ENCODE results near the gene WDFY1.

WDFY1 gene

DNA sequence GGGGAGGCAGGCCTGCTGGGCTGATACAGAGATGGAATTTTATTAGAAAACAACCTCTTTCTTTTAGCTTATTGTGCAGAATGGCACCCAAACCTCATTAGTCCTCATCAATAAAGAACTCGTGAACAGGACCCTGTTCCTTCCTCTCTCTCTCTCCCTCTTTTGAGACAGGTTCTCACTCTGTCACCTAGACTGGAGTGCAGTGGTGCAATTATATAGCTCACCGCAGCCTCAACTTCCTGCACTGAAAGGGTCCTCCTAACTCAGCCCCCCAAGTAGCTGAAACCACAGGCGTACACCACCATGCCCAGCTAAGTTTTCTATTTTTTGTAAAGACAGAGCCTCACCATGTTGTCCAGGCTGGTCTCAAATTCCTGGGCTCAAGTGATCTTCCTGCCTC lies 86.1 kb downstream of the WDFY1 start:
- Histone ChIP-seq H3K9me3 (ENCODE audit: control insufficient read depth, insufficient read depth, low read length) (no peaks in the 10 kb centered on the region), H3K9me2 (replicated peaks; ENCODE audit: control insufficient read depth, low read length) (no peaks in the 10 kb centered on the region), H3K79me2 (ENCODE audit: control insufficient read depth, low read length) (no peaks in the 10 kb centered on the region), H3K36me3 (ENCODE audit: control insufficient read depth, low read length) (no peaks in the 10 kb centered on the region), H3F3A (ENCODE audit: control insufficient read depth, insufficient read depth) (no peaks in the 10 kb centered on the region), H3K4me3 (ENCODE audit: low read length) (no peak overlapping the region), H3K27me3 (ENCODE audit: control insufficient read depth, low read length) (peaks cover 3% of the 10 kb centered on the region; the same call in 1 of the 2 replicates), H4K20me1 (ENCODE audit: control insufficient read depth, insufficient read depth, low read depth, low read length) (no peaks in the 10 kb centered on the region), H3K4me1 (ENCODE audit: control insufficient read depth, low read length) (no peaks in the 10 kb centered on the region), H3K4me2 (ENCODE audit: low read length) (no peak overlapping the region), H3K27ac (ENCODE audit: low read depth, low read length) (no peak overlapping the region)
- no peak for TF ChIP-seq EZH2phosphoT487 (IDR thresholded peaks at IDR 0.05; ENCODE audit: borderline replicate concordance, low read length)
- no peak for TF ChIP-seq CTCF (IDR thresholded peaks at IDR 0.05; ENCODE audit: low read depth, low read length, poor library complexity, severe bottlenecking)

- H3K4me2 ChIP-seq (ENCODE audit: low read length): no peak overlapping the region
- peaks cover 3% of the 10 kb centered on the region; the same call in 1 of the 2 replicates for H3K27me3 ChIP-seq (ENCODE audit: control insufficient read depth, low read length)
- H3K4me3 ChIP-seq (ENCODE audit: low read length): no peak overlapping the region
- no peaks in the 10 kb centered on the region for H3K79me2 ChIP-seq (ENCODE audit: control insufficient read depth, low read length)
- no peaks in the 10 kb centered on the region for H3F3A ChIP-seq (ENCODE audit: control insufficient read depth, insufficient read depth)
- H3K36me3 ChIP-seq (ENCODE audit: control insufficient read depth, low read length): no peaks in the 10 kb centered on the region
- H3K9me3 ChIP-seq (ENCODE audit: control insufficient read depth, insufficient read depth, low read length): no peaks in the 10 kb centered on the region
- H3K4me1 ChIP-seq (ENCODE audit: control insufficient read depth, low read length): no peaks in the 10 kb centered on the region
- H3K27ac ChIP-seq (ENCODE audit: low read depth, low read length): no peak overlapping the region
- no peaks in the 10 kb centered on the region for H4K20me1 ChIP-seq (ENCODE audit: control insufficient read depth, insufficient read depth, low read depth, low read length)
- TF ChIP-seq CTCF (IDR thresholded peaks at IDR 0.05; ENCODE audit: low read depth, low read length, poor library complexity, severe bottlenecking): no peak
- no peak for TF ChIP-seq EZH2phosphoT487 (IDR thresholded peaks at IDR 0.05; ENCODE audit: borderline replicate concordance, low read length)
- H3K9me2 ChIP-seq (replicated peaks; ENCODE audit: control insufficient read depth, low read length): no peaks in the 10 kb centered on the region
These were observed 88.6 kb downstream of the WDFY1 start for GRCh38 chr2:223856584-223856983.

DNA sequence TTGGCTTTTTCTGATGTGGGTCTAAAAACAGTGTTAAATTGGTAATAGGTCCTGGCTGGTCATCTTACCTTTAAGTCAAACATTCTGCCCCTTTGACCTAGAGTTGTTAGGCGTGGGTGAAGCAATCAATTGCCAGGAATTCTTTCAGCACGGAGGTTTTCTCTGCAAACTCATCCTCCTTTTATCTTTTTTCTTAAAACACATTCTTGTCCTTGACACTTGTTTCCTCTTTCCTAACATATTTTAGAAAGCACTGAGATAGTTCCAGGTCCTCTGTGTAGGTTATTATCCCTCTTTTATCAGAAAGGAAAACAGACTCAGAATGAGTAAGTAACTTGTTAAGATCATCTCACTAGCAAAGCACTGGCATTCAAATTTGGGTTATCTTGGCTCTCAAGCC lies 89.1 kb downstream of the WDFY1 start:
- Histone ChIP-seq H3K9me2 (replicated peaks; ENCODE audit: control insufficient read depth, low read length) (no peaks in the 10 kb centered on the region), H3K4me3 (ENCODE audit: low read length) (no peak overlapping the region), H3K4me1 (ENCODE audit: control insufficient read depth, low read length) (no peaks in the 10 kb centered on the region), H3K4me2 (ENCODE audit: low read length) (no peak overlapping the region), H3K36me3 (ENCODE audit: control insufficient read depth, low read length) (no peaks in the 10 kb centered on the region), H3F3A (ENCODE audit: control insufficient read depth, insufficient read depth) (no peaks in the 10 kb centered on the region), H3K27me3 (ENCODE audit: control insufficient read depth, low read length) (peaks cover 3% of the 10 kb centered on the region; the same call in 1 of the 2 replicates), H3K79me2 (ENCODE audit: control insufficient read depth, low read length) (no peaks in the 10 kb centered on the region), H4K20me1 (ENCODE audit: control insufficient read depth, insufficient read depth, low read depth, low read length) (no peaks in the 10 kb centered on the region), H3K27ac (ENCODE audit: low read depth, low read length) (no peak overlapping the region), H3K9me3 (ENCODE audit: control insufficient read depth, insufficient read depth, low read length) (no peaks in the 10 kb centered on the region)
- TF ChIP-seq CTCF (IDR thresholded peaks at IDR 0.05; ENCODE audit: low read depth, low read length, poor library complexity, severe bottlenecking) (no peak), EZH2phosphoT487 (IDR thresholded peaks at IDR 0.05; ENCODE audit: borderline replicate concordance, low read length) (no peak)
